ENCODE results near the gene RSAD1. TPM values are rescaled to one million over a fixed set of nuclear protein-coding genes. Genes with fewer than 3 reads are reported as not detected.

The RSAD1 gene
- 10 to 100 TPM; 45.8 to 67.5 (median 54.4) TPM for polyA plus RNA-seq (ENCODE audit: insufficient read length in 4 of 4)

- peak; percentile 74 to 86 (median 82) for DNase-seq (ENCODE audit: low read depth in 4 of 4, low spot score in 2 of 4)
These were observed at the start of gene RSAD1 for GRCh38 chr17:50478391-50479381. Gene RSAD1, plus strand, starts transcription at chr17:50478860. Its CDS starts 25 bp downstream, at chr17:50478885.

GRCh38 chr17:50429793-50430192, 48.9 kb upstream of the RSAD1 start:
- no peak for DNase-seq (ENCODE audit: low read depth in 4 of 4, low spot score in 2 of 4)

DNA sequence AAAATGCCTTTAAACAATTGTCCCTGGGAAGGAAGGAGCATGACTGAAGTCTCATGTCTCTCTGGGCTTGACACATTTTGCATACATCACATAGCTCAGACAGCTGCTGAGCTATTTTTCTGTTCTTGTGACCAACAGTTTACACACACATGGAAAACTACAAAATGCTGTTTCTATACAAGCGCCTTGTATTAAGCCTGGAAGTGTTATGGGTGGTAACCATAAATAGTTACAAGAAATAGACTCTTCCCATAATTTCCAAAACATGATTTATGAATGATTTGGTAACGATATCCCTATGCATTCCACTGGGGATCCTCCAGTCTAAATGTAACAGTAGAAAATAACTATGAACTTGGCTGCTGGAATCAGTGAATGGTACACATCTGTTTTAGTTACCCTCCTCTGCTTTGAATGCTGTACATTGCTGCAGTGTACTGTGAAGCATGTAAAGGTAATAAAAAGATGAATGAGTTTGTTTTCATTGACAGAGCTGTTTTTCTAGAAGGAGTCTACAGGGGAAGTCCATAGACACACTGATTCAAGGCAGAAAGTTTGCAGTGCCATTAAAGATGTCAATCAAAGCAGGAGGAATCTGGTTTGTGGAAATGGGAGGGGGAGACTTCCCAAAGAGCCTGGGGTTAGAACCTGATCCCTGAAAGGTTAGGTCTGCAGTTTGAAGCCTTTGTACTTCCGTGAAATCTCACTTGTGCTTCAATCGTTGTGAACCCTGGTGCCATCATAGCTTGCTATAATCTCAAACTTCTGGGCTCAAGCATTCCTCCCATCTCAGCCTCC, 47.6 kb upstream of the RSAD1 start:
- no peak for DNase-seq (ENCODE audit: low read depth in 4 of 4, low spot score in 2 of 4)

DNA sequence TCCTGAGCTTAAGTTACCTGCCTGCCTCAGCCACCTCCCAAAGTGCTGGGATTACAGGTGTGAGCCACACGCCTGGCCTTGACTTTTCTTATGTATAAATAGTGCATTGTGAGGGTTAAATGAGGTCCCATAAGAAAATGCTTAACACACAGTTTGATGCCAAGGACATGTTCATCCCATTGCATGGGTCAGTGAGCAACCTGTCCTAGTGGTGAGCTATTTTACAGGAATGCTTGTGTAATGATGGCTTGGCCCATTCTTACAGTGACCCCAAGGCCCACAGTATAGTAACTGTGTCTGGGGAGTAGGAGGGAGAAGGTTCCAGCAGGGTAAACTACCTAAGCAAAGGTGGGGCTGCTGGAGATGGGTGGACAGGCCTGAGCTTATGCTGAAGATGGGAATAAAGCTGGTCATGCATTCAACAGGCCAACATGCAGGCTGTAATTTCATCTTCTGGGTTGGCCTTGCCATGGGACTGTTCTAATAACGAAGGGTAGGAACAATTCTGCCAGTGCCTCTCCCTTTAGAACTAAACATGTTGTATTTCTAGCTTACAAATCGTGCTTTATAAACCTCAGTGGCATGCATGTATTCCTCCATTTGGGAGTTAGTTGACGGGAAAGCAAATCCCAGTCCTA, 46.4 kb upstream of the RSAD1 start:
- no peak for DNase-seq (ENCODE audit: low read depth in 4 of 4, low spot score in 2 of 4)

- DNase-seq (ENCODE audit: low read depth in 4 of 4, low spot score in 2 of 4): no peak
These were observed 41.3 kb upstream of the RSAD1 start for GRCh38 chr17:50437409-50437808.

DNA sequence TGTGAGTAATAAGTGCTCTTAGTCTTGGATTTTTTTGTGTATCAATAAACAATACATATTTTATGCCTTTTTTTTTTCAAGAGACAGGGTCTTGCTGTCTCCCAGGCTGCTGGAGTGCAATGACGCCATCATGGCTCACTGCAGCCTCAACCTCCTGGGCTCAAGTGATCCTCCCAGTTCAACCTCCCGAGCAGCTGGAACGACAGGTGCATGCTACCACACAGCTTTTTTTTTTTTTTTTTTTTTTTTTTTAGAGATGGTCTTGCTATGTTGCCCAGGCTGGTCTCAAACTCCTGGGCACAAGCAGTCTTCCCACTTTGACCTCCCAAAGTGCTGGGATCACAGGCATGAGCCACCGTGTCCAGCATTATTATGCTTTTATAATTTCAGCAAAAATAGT, 39.7 kb upstream of the RSAD1 start:
- DNase-seq (ENCODE audit: low read depth in 4 of 4, low spot score in 2 of 4): no peak

DNA sequence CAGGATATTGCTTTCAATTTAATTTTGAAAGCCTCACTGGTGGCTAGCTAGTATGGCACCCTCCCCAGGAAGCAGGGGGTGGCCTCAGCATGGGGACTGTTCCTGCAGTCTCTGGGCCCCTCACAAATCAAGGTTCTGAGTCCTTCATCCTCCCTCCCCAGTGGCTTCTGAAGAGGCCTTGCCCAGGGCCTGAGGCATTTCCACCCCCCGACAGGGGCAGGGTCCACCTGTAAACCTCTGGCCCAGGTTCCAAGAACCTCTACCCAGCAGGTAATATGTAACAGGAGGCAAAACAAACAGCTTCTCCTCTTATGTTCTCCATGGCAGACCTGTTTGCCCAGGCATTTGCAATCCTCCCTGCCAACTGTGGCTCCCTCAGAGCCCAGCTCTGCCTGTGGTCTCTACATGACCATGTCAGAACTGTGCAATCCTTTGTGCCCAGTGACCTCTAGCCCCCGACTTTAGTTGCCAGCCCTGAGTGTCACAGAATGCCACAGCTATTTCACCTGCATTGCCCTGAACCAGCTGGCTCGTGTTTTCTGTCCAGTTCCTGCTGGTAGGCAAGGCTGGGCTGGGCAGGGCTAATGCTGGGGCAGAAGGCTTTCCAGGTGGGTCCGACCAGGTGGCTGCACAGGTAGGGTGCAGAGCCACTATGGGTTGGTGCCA, 38.4 kb upstream of the RSAD1 start:
- no peak for DNase-seq (ENCODE audit: low read depth in 4 of 4, low spot score in 2 of 4)

DNA sequence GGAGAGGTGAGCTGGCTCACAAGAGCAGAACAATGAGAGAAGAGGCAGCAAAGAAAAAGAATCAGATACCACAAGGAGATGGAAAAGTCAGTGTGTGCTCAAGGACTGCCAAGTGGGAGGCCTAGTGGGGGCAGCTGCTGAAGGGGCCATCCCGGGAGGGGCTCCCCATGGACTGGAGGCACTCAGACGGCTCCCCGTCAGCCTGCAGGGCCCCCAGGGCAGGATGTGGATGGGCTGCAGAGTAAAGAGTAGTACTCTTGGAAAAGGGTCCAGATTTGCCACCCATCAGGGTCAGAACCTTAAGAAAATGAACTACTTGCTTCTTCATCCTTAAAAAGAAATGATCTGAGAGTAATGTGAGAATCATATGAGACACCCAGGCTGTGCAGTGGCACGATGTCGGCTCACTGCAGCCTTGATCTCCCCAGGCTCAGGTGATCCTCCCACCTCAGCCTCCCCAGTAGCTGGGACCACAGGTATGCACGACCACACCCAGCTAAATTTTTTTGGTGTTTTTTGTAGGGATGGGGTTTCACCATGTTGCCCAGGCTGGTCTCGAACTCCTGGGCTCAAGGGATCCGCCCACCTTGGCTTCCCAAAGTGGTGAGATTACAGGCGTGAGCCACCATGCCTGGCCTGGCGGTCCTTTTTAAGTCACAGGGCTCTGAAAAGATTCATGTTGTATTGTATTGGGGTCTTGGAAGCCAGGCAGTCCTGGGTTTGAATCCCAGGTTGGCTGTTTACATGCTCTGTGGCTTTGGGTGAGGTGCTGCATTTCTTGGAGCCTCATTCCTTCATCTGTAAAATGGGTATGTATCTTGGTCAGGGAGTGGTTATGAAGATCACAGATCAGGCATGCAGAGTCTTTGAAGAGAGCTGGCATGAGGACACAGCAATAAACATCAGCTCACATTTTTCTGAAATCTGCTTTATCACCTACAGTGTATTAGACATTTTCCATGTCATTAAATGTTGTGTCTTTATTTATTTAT, 37.5 kb upstream of the RSAD1 start:
- no peak for DNase-seq (ENCODE audit: low read depth in 4 of 4, low spot score in 2 of 4)

DNA sequence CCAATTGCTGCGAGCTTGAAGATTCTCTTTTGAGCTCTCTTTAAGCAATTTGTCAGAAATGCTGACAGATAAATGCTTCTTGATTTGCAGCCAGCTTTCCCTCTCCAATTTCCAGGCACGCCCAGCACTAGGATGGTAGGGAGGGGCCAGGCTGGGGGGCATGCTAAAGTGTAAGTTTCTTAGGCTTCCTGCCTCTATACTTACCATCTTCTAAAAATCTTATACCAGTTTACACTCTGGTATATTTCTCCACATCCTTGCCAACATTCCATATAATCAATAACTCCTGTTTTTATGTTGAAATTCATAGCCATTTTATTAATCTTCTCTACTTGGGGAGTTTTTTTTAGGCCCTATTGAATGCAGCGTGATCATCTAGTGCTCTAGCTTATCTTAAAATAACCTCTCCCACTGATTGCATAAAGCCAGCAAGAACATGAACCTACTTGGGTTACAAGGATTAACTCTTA, 35.1 kb upstream of the RSAD1 start:
- no peak for DNase-seq (ENCODE audit: low read depth in 4 of 4, low spot score in 2 of 4)

DNA sequence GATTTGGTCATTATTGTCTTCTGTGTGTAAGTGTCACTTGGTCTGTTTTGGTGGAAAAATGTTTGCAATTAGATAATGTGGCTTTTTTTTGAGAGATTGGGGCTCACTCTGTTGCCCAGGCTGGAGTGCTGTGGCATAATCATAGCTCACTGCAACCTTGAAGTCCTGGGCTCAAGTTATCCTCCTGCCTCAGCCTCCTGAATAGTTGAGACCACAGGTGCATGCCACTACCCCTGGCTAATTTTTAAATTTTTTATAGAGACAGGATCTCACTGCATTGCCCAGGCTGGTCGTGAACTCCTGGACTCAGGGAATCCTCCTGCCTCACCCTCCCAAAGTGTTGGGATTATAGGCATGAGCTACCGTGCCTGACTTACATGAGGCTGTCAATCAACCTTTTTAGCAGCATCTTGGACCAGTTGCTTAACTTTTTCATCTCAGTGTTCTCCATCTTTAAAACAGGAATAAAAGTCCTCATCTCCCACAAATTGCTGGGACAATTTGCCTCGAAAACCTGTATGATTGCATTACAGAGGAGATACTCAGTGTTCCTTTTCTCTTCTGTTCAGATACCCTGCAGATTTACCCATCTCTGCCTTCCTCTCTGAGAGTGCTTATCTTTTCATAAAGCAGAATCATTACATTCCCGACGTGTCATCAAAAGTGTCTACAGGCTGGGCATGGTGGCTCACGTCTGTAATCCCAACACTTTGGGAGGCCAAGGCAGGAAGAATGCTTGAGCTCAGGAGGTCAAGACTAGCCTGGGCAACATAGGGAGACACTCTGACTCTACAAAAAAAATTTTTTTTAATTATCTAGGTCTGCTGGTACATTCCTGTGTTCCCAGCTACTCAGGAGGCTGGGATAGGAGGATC, 33.6 kb upstream of the RSAD1 start:
- DNase-seq (ENCODE audit: low read depth in 4 of 4, low spot score in 2 of 4): no peak

GRCh38 chr17:50445730-50446325, 32.8 kb upstream of the RSAD1 start:
- DNase-seq (ENCODE audit: low read depth in 4 of 4, low spot score in 2 of 4): no peak

GRCh38 chr17:50447870-50448595, 30.6 kb upstream of the RSAD1 start:
- DNase-seq (ENCODE audit: low read depth in 4 of 4, low spot score in 2 of 4): no peak

DNA sequence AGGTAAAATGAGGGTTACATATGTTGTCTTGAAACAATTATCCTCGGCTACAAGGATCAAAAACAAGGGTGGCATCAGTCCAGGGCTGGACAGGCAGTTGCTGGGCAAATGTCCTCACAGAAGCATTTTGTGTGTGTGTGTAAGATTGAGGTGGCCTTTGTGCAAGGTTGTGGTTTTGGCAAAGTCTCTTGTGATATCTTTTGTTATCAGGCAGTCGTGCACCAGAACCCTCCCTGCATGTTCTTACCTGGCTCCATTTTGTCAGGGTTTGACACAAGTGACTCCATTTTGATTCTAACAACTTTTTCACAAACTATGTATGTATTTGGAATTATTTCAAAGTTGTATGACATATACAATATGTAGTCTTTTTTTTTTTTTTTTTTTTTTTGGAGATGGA, 30.0 kb upstream of the RSAD1 start:
- no peak for DNase-seq (ENCODE audit: low read depth in 4 of 4, low spot score in 2 of 4)

DNA sequence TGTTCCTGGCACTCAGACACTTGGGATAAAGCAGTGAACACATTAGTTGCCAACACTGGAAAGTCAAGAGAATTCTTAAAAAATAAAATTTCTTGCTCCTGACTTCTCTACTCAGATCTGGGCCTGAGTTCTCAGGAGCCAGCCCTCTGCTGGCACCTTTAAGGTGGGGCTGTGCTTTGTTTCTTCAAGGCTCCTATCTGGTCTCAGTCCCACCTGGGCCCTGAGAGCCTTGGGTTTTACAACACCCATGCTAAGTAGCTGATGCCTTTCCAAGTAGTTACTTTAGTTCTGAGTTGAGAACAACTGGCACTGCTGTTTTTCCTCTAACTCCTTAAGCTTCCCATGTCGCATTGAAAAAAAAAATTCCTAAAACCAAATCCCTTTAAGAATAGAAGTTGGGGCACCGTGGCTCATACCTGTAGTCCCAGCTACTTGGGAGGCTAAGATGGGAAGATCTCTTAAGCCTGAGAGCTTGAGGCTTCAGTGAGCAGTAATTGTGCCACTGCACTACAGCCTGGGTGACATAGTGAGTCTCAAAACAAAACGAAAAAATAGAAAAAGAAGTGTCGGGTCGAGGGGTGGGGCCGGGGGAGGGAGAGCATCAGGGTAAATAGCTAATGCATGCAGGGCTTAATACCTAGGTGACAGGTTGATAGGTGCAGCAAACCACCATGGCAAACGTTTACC, 26.6 kb upstream of the RSAD1 start:
- DNase-seq (ENCODE audit: low read depth in 4 of 4, low spot score in 2 of 4): no peak

DNA sequence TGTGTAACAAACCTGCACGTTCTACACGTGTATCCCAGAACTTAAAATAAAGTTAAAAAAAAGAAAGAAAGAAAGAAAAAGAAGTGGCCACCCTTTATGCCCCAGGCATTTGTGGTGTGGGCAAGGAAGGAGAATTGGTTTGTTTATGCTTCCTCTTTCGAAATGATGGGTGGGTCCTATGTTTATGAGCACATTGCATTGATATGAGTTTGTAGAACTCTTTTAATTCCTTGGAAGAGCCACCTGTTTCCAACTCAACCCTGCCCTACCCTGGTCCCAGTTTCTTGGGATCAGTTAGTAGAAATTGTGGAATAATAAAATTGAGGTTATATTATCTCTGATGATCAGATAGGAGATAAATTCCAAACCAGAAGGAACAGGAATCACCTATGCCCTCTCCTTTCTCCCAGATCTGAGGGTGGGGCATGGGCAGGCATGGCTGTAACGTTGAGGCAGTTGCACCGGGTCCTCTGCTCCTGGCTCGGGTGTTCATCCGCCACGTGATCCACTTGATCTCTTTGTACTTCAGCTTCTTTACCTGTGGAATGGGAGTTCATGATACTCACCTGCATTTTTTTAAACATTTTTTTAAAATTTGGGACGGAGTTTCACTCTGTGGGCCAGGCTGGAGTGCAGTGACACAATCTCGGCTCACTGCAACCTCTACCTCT, 25.9 kb upstream of the RSAD1 start:
- DNase-seq (ENCODE audit: low read depth in 4 of 4, low spot score in 2 of 4): no peak

- no peak for DNase-seq (ENCODE audit: low read depth in 4 of 4, low spot score in 2 of 4)
These were observed 24.8 kb upstream of the RSAD1 start for GRCh38 chr17:50453901-50454300.
